Endothelial cell of hepatic sinusoid (primary cell): Measurements from ENCODE around the gene SCMH1.
"Not testable (repeated sequence)": the region's sequence is repeated elsewhere in the genome, so short reads cannot be mapped to it uniquely, and the experiment has no call there.

ENCODE experiments used
- in situ Hi-C: cut with HindIII; loops from 2 replicates; pipeline ENCODE4 v1.10.0; 2017; ENCODE audit warnings: low sequenced_read_pairs

Gene SCMH1

DNA sequence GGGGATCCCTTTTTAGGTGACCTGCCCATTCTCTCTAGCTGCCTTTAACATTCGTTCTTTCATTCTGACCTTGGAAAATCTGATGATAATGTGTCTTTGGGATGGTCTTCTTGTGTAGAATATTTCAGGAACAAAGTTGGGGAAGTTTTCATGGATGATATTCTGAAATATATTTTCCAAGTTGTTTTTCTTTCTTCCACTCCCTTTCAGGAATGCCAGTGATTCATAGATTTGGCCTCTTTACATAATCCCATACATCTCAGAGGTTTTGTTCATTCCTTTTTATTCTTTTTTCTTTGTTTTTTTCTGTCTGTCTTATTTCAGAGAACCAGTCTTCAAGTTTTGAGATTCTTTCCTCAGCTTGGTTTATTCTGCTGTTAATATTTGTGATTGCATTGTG is 13.9 kb upstream of the SCMH1 start:
- in situ Hi-C loops = no loop called here

DNA sequence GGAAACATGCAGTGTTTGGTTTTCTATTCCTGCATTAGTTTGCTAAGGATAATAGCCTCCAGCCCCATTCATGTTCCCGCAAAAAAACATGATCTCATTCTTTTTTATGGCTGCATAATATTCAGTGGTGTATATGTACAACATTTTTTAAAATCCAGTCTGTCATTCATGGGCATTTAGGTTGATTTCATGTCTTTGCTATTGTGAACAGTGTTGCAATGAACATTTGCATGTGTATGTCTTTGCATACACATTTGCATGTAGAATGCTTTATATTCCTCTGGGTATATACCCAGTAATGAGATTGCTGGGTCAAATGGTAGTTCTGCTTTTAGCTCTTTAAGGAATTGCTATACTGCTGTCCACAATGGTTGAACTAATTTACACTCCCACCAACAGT is 9.0 kb upstream of the SCMH1 start:
- in situ Hi-C loops = not testable (repeated sequence)

DNA sequence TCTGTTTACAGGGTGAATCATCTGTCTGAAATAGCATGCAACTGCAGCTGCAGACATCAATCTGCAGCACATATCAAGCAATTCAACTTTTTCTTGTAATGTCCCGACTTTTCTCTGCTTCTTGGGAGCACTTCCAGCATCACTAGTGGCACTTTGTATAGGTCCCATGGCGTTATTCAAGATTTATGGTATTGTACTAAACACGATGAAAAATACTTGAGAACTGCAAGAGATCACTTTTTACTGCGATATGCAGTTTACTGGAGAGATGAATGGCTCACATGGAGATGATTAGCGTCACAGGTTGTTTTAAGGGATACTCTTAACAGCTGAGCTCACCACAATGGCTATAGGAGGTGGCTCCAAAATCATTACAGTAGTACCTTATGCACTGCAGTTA is 7.2 kb upstream of the SCMH1 start:
- in situ Hi-C loops = no loop called here

DNA sequence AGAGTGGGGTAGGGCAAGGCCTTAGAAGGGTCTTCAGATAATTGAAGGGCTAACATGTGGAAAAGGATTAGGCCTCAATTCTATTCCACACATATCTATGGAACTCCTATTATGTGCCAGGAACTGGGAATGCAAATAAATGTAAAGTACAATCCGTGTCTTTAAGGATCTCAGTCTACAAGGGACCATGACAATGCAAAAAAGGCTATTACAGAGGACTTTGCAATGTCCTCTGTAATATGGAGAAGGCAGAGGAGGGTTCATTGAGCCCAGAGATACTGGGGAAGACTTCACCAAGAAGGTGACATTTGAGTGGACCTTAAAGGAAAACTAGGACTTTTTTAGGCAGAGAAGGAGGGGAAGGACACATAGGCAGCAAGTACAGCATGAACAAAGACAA is 4.5 kb upstream of the SCMH1 start:
- in situ Hi-C loops = no loop called here

DNA sequence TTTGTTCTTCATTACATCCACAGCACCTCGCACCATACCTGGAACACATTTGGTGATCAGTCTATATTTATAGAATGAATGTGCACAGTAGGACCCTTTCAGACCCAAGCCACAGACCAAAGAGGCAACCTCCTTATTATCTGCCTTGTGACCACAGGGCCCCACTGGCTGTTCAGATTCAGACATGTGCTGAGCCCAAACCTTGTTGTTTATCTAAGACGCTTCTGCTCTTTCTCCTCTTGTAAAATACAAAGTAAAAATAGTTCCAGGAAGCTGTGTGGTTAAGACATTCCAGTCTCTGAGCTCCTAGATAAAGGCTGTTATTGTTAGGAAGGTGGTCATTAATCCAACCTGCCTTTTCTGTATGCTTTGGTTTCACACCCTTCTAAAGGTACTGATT is 3.6 kb upstream of the SCMH1 start:
- in situ Hi-C loops = no loop called here

DNA sequence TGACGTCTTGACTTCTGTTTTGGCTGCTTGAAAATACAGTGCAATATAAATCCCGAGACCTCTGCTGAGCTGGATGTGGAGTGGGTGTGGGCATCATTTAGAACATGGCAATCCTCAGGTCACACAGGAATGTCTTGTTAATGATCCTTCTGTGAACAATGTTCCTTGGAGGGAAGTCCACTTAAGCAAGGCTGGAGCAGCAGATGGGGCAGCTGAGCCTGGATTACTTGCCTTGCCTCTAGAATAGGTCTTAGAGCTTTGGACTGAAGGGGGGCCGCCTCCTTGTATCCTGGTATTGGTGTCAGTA is 926 bp upstream of the SCMH1 start:
- in situ Hi-C loops = no loop called here

DNA sequence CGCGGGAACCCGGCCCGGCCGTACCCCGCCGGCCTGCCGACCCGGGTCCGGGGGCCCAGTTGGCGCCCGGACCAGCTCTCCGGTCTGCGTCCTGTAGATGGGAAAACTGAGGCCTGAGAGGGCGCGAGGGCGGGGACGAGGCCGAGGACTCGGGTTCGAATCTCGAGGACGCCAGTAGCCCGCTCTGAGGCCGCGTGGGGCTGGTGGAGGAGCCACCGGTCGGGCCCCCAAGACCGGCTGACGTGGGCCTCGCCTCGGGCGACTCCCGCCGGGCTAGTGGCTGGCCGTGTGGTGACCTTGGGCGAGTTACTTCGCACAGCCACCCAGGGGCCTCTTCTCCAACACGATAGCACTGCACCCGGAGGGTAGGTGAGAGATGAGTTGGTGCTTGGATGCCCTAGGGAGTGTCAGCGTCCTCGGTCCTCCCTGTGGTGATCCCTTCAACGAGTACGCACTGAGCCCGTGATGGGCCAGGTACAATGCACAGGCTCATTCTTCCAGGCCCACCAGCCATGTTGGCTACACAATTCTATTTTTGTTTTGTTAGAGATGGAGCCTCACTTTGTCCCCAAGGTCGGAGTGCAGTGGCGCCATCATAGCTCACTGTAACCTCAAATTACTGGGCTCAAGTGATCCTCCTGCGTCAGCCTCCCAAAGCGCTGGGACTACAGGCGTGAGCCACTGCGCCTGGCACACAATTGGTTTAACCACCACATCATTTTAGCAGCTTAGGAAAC is 404 bp upstream of the SCMH1 start:
- in situ Hi-C loops = no loop called here

DNA sequence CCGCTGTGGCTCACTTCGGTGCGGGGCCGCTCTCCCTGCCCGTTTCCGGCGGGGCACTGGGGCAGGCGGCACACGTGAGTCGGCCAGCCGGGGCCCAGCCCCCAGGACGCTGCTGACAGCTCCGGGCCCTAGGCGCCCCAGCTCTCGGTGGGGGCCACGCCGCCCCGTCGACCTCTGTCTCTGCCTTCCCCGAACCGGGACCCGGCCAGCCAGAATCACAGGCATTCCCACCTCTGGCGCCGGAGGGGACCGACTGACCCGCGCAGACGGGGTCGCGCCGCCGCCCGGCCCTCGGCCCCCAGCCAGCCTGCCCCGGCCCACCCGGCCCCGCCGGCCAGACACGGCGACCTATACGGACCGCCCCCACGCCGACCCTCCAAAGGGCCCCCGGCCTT is 755 bp downstream of the SCMH1 start:
- in situ Hi-C loops = no loop called here

DNA sequence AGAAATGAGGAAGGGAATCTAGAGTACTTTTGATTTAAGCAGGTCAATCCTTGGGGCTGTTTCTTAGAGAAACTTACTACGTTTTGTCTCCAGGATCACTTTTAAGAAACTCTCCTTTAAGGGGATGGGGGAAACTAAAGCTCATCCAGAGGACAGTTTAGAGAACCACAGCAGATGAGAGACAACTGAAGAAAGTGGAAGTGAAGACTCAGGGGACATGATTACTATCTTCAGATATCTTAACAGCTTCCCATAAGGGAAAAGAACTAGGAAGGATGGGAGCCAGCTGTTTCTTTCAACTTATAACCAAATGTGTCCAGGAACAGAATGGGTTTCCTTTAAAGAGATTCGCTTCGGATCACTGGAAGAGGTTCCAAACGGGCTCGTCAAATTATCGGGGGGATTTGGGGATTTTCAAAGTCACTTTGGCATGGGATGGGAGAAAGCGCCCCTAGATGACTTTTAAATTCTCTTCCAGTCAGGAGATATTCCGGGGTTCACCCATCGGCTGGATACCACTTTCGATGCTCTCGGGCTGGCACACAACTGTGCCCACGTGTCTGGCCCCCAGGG is 1.2 kb downstream of the SCMH1 start:
- in situ Hi-C loops = no loop called here

DNA sequence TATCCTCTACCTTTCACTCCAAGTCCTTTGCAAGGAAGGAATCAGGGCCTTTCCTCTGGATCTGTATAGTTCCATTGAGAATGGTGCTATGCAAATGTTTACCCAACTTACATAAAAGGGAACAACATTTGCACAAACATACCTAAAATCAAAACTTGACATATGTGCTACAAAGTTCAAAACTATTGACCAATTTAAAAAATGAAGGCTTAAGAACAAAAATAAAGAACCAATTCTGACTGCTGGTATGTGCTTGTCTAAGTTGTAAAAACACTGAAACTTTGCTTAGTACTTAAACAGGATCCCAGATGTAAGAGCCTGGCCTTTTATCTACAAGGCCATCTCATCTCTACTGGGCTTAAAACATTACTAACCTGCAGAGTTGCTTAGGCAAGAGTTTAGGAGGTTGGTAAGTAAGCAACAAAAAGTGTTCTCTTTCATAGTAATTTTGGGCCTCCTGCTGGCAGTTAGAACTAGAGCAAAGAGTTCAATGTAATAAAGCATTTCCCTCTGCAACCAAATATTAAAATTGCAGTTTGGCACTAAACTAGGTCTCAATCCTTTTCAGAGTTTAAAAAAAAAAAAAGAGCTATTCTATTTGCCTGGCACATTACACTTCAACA is 2.0 kb downstream of the SCMH1 start:
- in situ Hi-C loops = no loop called here

DNA sequence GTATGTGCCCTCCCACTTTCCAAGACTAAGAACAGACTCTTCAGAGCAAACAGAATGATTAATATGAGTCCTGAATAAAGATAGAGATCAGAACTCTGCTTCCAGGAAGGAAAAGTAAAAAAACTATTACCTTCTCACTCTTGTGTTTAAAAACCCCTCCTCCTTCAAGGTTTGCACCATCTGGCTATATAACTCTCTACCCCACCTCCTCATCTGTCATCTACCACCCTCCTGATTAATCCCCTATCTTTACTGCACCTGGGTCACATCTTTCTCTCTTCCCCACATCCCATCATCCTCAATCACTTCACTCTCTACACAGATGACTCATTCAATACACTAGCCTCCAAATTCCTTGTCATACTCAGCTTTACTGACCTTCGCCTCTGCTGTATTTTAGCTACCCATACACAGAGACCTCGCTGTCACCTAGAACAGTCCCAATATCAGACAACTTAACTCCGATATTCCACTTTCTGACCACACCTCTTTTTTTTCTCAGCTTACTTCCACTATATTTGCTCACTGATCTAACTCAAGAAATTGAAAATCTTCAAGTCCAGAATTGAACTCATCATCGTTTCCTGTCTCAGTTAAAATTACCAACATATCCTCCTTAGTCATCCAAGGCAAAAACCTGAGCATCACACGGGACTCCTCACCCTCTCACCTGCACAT is 3.7 kb downstream of the SCMH1 start:
- in situ Hi-C loops = no loop called here

DNA sequence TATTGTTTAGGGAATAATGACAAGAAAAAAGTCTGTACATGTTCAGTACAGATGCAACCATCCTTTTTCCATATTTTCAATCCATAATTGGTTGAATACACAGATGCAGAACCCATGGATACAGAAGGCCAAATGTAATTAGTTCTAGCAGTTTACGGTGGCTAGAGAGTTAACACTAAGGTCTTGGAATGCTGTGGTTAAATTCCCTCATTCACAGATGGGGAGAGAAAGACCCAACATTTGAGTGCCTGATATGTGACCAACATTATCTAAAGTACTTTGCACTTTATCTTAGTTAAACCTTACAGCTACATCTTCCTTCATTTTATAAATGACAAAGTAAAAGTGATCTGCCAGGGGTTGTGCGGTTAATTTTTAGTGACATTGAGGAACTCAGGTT is 5.3 kb downstream of the SCMH1 start:
- in situ Hi-C loops = no loop called here

DNA sequence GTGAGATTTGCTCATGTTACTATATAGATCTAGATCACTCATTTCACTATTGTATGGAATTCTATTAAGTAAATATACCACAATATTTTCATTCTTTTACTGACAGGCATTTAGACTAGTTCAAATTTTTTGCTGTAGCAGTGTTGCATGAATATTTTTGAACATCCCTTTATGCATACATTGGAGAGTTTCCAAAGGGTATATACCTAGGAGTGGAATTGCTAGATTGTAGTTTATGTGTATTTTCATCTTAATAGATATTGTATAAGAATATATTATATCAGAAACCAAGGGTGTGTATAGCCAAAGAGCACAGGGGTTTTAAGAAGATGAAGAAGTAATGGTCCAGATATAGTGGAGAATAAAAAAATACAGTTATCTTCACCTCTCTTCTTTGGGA is 6.2 kb downstream of the SCMH1 start:
- in situ Hi-C loops = no loop called here

DNA sequence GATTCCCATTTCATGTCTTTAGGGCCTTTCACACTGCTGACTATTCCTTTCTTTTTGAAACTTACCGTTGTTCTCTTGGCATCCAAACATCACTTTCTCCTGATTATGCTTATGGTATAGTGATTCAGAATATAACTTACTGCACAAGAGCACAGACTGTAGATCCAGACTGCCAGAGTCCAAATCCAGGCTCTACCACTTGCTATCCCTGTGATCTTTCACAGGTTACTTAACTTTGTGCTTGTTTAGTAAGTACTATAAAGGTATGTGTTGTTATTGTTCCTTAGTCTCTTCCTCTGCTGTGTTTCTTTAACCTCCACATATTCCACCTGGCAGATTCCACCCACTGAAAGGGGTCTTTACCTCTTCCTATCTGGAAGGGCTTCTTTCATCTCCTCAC is 8.4 kb downstream of the SCMH1 start:
- in situ Hi-C loops = no loop called here

DNA sequence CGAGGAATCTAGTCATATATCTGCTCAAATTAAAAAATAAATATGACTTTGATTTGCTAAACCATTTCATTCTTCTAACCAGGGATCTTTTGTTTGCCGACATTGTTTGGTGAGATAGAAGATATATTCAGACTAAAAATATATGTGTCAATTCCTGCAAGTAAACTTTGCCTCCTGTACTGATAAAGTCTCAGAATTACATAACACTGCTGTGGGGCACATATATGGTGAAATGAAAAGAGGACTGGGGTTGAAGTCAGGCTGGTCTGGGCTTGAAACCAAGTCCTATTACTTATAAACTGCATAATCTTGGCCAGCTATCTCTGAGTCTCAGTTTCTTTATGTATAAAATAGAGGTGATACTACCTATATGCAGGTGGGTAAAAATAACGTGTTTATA is 9.8 kb downstream of the SCMH1 start:
- in situ Hi-C loops = no loop called here

DNA sequence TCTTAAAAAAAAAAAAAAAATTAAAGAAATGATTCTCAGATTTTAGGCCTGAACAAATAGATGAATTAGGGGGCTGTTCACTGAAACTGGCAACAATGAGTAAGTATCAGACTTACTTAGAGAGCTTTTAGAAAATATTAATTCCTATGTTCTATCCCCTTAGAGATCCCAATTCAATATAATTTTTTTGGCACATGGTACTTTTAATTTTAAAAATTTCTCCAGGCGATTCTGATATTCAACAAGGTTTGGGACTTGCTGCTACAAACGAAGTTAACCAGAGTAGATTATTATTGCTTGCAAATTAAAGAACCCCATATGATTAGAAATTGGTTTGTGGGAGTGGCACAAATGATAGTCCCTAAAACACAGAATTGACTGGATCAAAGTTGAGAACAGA is 11.4 kb downstream of the SCMH1 start:
- in situ Hi-C loops = no loop called here

DNA sequence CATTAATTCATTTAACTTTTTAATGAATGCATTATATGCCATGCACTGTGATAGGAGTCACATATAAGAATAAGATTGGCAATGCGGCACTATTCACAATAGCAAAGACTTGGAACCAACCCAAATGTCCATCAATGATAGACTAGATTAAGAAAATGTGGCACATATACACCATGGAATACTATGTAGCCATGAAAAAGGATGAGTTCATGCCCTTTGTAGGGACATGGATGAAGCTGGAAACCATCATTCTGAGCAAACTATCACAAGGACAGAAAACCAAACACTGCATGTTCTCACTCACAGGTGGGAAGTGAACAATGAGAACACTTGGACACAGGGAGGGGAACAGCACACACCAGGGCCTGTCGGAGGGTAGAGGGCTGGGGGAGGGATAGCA is 12.9 kb downstream of the SCMH1 start:
- in situ Hi-C loops = not testable (repeated sequence)

DNA sequence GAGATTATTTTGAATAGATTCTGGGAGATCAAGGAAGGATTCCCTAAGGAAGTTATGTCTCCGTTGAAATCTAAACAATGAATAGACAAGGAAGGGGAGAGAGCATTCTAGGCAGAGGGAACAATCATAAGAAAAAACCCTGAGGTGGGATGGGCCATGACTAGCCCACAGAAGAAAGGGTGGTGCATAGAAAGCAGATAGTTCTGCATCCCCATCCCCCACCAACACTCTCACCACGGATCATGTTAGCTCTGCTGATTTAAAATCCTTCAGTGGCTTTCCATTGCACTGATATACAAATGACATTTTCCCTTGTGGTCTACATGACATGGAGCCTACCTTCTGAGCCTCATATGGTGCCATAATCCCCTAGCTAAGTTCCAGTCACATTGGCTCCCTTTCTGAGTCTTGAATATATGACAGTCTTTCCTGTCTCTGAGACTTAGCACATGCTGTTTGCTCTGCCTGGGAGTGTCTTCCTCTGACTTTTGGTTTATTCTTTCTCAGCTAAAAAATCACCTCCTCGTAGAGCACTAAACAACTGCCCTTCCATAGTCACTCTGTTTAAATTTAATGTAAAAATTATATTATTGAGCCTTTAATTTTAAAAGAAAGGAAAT is 15.2 kb downstream of the SCMH1 start:
- in situ Hi-C loops = no loop called here

DNA sequence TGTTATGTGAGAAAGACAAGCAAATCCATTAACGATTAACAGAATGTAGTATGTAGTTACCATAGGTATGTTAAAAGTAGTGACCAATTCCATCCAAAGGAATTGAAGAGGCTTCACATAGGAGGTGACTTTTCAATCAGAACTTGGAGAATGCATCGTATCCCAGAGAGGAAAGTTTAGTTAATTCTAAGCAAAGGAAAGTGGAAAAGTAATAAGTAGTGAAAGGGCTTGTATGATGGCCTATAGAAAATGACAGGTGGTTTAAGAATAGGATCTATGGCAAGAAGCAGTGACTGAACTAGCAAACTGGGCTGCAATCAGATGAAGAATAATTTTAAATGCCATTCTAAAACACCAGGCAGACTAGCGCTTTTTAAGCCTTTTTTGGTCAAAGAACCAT is 16.6 kb downstream of the SCMH1 start:
- in situ Hi-C loops = no loop called here

DNA sequence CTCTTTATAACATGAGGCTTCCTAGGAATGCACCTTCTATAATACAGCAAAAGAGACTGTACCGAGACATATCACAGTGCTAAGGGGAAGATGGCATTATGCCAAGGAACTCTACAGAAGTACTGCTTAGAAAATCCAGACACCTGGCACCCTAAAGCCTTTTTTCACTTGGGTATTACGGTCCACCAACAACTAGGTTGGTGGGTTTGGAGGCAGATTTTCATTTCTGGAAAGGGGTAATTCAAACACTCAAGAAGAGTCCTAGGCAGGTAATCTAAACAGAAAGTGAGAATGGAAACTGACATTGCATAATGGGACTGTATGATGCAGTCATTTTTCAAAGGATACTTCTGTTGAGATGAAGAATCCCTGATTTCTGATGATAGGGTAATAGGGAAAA is 19.6 kb downstream of the SCMH1 start:
- in situ Hi-C loops = loop anchor here (5.0 kb wide), 1 partner anchor 95 kb away; no protein-coding TSS in a partner anchor

DNA sequence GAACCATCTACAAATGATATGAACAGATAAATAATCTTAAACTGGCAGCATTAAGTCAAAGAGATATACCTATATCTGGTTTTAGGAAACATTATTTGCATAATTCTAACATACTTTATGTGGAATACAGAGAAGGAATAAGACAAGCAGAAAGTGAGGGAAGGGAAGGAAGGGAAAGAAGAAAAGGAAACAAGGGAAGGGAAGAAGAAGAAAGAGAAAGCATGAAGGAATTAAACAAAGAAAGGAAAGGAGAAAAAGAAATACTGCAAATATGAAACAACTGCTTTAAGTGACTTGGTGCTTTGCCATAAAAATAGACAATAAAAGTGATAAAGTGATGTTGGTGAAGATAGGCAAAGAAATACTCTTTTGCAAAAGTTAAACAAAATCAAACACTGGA is 20.1 kb downstream of the SCMH1 start:
- in situ Hi-C loops = loop anchor here (5.0 kb wide), 1 partner anchor 95 kb away; no protein-coding TSS in a partner anchor

DNA sequence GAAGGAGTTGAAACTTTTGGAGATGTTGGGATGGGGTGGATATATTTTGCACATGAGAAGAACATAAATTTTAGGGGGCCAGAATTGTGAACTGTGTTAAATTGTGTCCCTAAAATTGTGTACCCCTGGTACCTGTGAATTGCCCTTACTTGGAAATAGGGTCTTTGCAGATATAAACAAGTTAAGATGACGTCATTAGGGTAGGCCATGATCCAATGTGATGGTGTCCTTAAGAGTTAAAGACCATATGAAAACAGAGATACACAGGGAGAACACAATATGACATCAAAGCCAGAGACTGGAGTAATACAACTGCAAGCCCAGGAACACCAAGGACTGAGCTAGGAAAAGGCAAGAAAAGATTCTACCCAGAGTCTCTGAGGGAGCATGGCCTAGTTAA is 24.0 kb downstream of the SCMH1 start:
- in situ Hi-C loops = no loop called here
